Prostate gland (tissue), 2 donors: ENCODE measurements around the gene IPCEF1. TPM values are rescaled to one million over a fixed set of nuclear protein-coding genes. Genes with fewer than 3 reads are reported as not detected.

Experiments used
- DNase-seq: peaks from one replicate; pipeline ENCODE4 v3.0.0-alpha.2; 2019; ENCODE audit warnings: low spot score
- H3K27ac ChIP-seq, 2 donors: fragments of 200-600 bp; sonication (generic); 2 replicates each; pipeline ENCODE4 v1.5.1; 2017 to 2019
- H3K27me3 ChIP-seq: fragments of 200-600 bp; sonication (generic); replicated peaks from 2 replicates; pipeline ENCODE4 v1.5.1; 2019; ENCODE audit not compliant: insufficient read depth
- H3K36me3 ChIP-seq, 2 donors: fragments of 200-600 bp; sonication (generic); 1 replicate in 1 of 2; 2 replicates in 1 of 2; pipeline versions ENCODE4 v1.5.1 to v1.8.1; 2017 to 2019
- H3K4me1 ChIP-seq: fragments of 200-600 bp; sonication (generic); replicated peaks from 2 replicates; pipeline ENCODE4 v1.5.1; 2019
- H3K4me3 ChIP-seq, 2 donors: fragments of 200-600 bp; sonication (generic); 2 replicates each; pipeline ENCODE4 v1.5.1; 2017 to 2019
- H3K9me3 ChIP-seq: fragments of 200-600 bp; sonication (generic); 2 replicates; pipeline ENCODE4 v1.5.1; 2017
- CTCF ChIP-seq, 4 experiments: fragments of 200-600 bp in 2 of 4; fragments of 450-650 bp in 2 of 4; sonication (generic) in 2 of 4; IDR thresholded peaks; 1 replicate in 3 of 4; 2 replicates in 1 of 4; pipeline ENCODE4 v1.5.1; 2016 to 2019; ENCODE audit warnings: antibody characterized with exemption in 4 of 4, mild to moderate bottlenecking in 2 of 4, moderate library complexity in 2 of 4
- POLR2A ChIP-seq: fragments of 450-650 bp; IDR thresholded peaks from one replicate; pipeline ENCODE4 v1.6.1; 2016; ENCODE audit warnings: antibody characterized with exemption, mild to moderate bottlenecking
- POLR2AphosphoS5 ChIP-seq: sonication (generic); formaldehyde crosslinking; IDR thresholded peaks from one replicate; pipeline ENCODE4 v1.6.1; 2017; ENCODE audit warnings: antibody characterized with exemption
- WGBS: methylation state at CpG from one replicate; pipeline ENCODE4 v1.1.5; 2018; 5-methylcytosine and 5-hydroxymethylcytosine counted together
- intact Hi-C: fragments of 100-400 bp; cut with DNase I; formaldehyde crosslinking; loops from one replicate; pipeline ENCODE4 v1.14.2; 2022
- total RNA-seq, 2 donors: library from RNA; depleted of rRNA; stranded (reverse); fragments of >200 nt; gene quantifications; one replicate each; pipeline ENCODE4 v1.1.0, GENCODE V29; 2016

Gene IPCEF1
- total RNA-seq, 2 donors from 2014 or later, result 1.0 to 6.1 TPM

- intact Hi-C loops, result no loop called here
- Histone ChIP-seq H3K9me3 (no peaks in the 10 kb centered on the region), H3K27me3 (no peaks in the 10 kb centered on the region), H3K27ac (no peak overlapping the region), H3K4me1 (no peaks in the 10 kb centered on the region), H3K36me3 (no peaks in the 10 kb centered on the region), H3K4me3 (no peak overlapping the region)
- no peak for TF ChIP-seq POLR2A
- no peak for TF ChIP-seq POLR2AphosphoS5
- no peak for TF ChIP-seq CTCF (IDR thresholded peaks at IDR 0.05)
- WGBS, result 92% methylated on average over 5 of the region's 5 CpGs
- no peak for DNase-seq
These were observed 42.5 kb upstream of the IPCEF1 start for GRCh38 chr6:154399097-154399496.

DNA sequence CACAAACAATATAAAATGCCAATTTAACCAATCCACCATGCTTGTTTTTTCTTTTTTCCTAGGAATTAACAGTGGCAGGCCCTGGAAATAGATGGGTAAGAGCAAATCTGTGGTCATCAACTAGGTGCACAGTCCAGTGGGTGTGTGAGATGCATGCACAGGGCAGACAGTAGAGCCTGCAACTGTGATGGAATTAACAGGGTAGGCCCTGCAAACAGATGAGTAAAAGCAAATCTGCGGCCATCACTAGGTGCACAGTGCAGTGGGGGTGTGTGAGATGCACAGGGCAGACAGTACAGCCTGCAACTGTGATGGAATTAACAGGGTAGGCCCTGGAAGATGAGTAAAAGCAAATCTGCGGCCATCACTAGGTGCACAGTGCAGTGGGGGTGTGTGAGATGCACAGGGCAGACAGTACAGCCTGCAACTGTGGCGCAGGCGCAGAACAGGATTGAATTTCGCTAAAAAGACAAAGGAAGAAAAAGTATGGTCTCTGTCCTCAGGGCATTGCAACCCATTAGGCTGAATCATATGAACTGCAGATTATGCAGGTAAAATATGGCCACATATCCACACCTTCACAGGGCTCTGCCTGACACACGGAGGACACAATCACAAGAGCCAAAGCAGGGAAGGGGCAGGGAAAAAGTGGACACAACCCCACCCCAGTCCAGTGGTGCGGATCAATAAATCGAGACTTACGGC, 41.0 kb upstream of the IPCEF1 start:
- intact Hi-C loops, result no loop called here
- no peaks in the 10 kb centered on the region for H3K36me3 ChIP-seq
- WGBS, result 96% methylated on average over 9 of the region's 9 CpGs

GRCh38 chr6:154395878-154396277, 39.3 kb upstream of the IPCEF1 start:
- TF ChIP-seq POLR2AphosphoS5 (no peak), CTCF (IDR thresholded peaks at IDR 0.05) (no peak), POLR2A (no peak)
- H3K4me1 ChIP-seq, result no peaks in the 10 kb centered on the region
- H3K27me3 ChIP-seq, result no peaks in the 10 kb centered on the region
- no peak overlapping the region for H3K27ac ChIP-seq
- H3K36me3 ChIP-seq, result no peaks in the 10 kb centered on the region
- no peaks in the 10 kb centered on the region for H3K9me3 ChIP-seq
- H3K4me3 ChIP-seq, result no peak overlapping the region
- WGBS, result 88% methylated on average over 6 of the region's 6 CpGs
- intact Hi-C loops, result no loop called here
- DNase-seq, result no peak

More for the DNA sequence above, 41.0 kb upstream of the IPCEF1 start:
- Histone ChIP-seq H3K4me1 (no peaks in the 10 kb centered on the region), H3K27me3 (no peaks in the 10 kb centered on the region), H3K27ac (no peak overlapping the region), H3K9me3 (no peaks in the 10 kb centered on the region), H3K4me3 (no peak overlapping the region)
- DNase-seq, result no peak
- no peak for TF ChIP-seq POLR2AphosphoS5
- TF ChIP-seq POLR2A, result no peak
- no peak for TF ChIP-seq CTCF (IDR thresholded peaks at IDR 0.05)

DNA sequence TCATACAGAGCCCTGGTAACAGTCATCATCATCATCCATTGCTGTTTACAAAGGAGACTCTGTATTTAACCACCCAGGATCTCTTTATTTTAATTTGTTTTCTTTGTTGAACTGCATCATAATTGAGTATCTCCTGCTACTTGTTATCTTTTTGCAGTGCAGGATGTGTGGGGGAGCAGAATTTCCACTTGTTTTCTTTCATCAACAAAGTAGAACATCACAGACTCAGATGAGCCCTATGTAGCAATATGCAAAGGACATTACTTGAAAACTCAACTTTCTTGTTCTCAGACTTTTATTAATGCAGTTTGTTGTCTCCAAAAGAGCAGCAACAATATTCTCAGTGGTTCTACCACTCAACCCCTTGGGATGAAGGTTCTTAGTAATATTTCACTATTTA, 38.7 kb upstream of the IPCEF1 start:
- no peak overlapping the region for H3K4me3 ChIP-seq
- no peaks in the 10 kb centered on the region for H3K9me3 ChIP-seq
- no peaks in the 10 kb centered on the region for H3K36me3 ChIP-seq
- no peak overlapping the region for H3K27ac ChIP-seq
- intact Hi-C loops, result no loop called here
- H3K4me1 ChIP-seq, result no peaks in the 10 kb centered on the region
- TF ChIP-seq POLR2A, result no peak
- no peak for TF ChIP-seq POLR2AphosphoS5
- no peak for TF ChIP-seq CTCF (IDR thresholded peaks at IDR 0.05)
- DNase-seq, result no peak
- H3K27me3 ChIP-seq, result no peaks in the 10 kb centered on the region

GRCh38 chr6:154394571-154394970, 38.0 kb upstream of the IPCEF1 start:
- no peak for DNase-seq
- Histone ChIP-seq H3K4me3 (no peak overlapping the region), H3K36me3 (no peaks in the 10 kb centered on the region), H3K27me3 (no peaks in the 10 kb centered on the region), H3K4me1 (no peaks in the 10 kb centered on the region), H3K27ac (no peak overlapping the region), H3K9me3 (no peaks in the 10 kb centered on the region)
- TF ChIP-seq POLR2AphosphoS5, result no peak
- no peak for TF ChIP-seq CTCF (IDR thresholded peaks at IDR 0.05)
- no peak for TF ChIP-seq POLR2A
- intact Hi-C loops, result no loop called here
- 61% methylated on average over 3 of the region's 3 CpGs for WGBS
